HCT116 (cell line): ENCODE data around the gene TMPRSS9. TPM values are rescaled to one million over a fixed set of nuclear protein-coding genes. Genes with fewer than 3 reads are reported as not detected.

Experiments
- ATAC-seq: fragments of 200-7000 bp; cut with Tn5 transposase; 2 replicates; pipeline ENCODE4 v1.9.1; 2020; ENCODE audit warnings: mild to moderate bottlenecking, moderate library complexity
- BruUV-seq: library from RNA; stranded (reverse); fragments of 400-500 nt; replicated peaks from 2 replicates; lab custom pipeline; 2021; lab: Mats Ljungman, UMichigan
- CTCF ChIA-PET: fragments of 300-600 bp; sonication (Branson Sonifier 250); formaldehyde crosslinking; loops from one replicate; lab custom pipeline; 2021; ENCODE audit warnings: antibody characterized with exemption; lab: Charles Lee
- POLR2A ChIA-PET: fragments of 300-600, 350-600 bp; sonication (Branson Sonifier 250); formaldehyde crosslinking; loops from one replicate; lab custom pipeline; 2021; ENCODE audit warnings: antibody characterized with exemption; lab: Charles Lee
- RAD21 ChIA-PET, 2 experiments: fragments of 300-600 bp; sonication (Branson Sonifier 250); formaldehyde crosslinking; loops; one replicate each; lab custom pipeline; 2023; ENCODE audit warnings: low total read pairs in 2 of 2; ENCODE audit not compliant: uncharacterized antibody in 2 of 2, unreplicated experiment in 2 of 2, low non-redundant PET in 1 of 2; lab: Charles Lee
- DNase-seq: peaks from one replicate; pipeline ENCODE4 v3.0.0-alpha.2; 2010; ENCODE audit warnings: low read depth, low spot score
- H2AFZ ChIP-seq: fragments of 200-600 bp; shearing (Covaris generic), sonication (generic); 2 replicates; pipeline ENCODE4 v1.6.1; 2017; ENCODE audit warnings: low read depth, mixed run types, mixed read lengths, antibody characterized with exemption, low read length; ENCODE audit not compliant: poor library complexity, severe bottlenecking
- H3K27ac ChIP-seq: 2 replicates; pipeline ENCODE4 v1.5.1; 2012; ENCODE audit warnings: low read depth, low read length
- H3K27me3 ChIP-seq: fragments of 200-600 bp; sonication (generic); 2 replicates; pipeline ENCODE4 v1.6.1; 2016; ENCODE audit warnings: mixed run types, low read length, mixed read lengths; ENCODE audit not compliant: insufficient read depth
- H3K36me3 ChIP-seq, 2 experiments: fragments of 200-500 bp in 1 of 2; fragments of 200-600 bp in 1 of 2; sonication (Bioruptor generic) in 1 of 2; sonication (generic) in 1 of 2; 2 replicates each; pipeline versions ENCODE4 v1.5.1 to v1.6.1; 2014 to 2016; ENCODE audit warnings: low read length in 2 of 2, inconsistent platforms in 1 of 2, mixed read lengths in 1 of 2, mixed run types in 1 of 2; ENCODE audit not compliant: insufficient read depth in 2 of 2, control insufficient read depth in 1 of 2
- H3K4me1 ChIP-seq, 2 experiments: fragments of 200-600 bp in 1 of 2; sonication (generic) in 1 of 2; 2 replicates each; pipeline versions ENCODE4 v1.5.1 to v1.6.1; 2012 to 2017; ENCODE audit warnings: low read length in 2 of 2, inconsistent platforms in 1 of 2, mild to moderate bottlenecking in 1 of 2, mixed read lengths in 1 of 2, mixed run types in 1 of 2, moderate library complexity in 1 of 2; ENCODE audit not compliant: insufficient read depth in 2 of 2, control insufficient read depth in 1 of 2
- H3K4me2 ChIP-seq: fragments of 200-600 bp; sonication (generic); 2 replicates; pipeline ENCODE4 v1.6.1; 2017; ENCODE audit warnings: mixed run types, low read length, mixed read lengths
- H3K4me3 ChIP-seq, 2 experiments: fragments of 200-600 bp in 1 of 2; sonication (generic) in 1 of 2; replicated peaks in 1 of 2; 2 replicates each; pipeline ENCODE4 v1.5.1; 2011 to 2016; ENCODE audit warnings: low read length in 2 of 2, control low read depth in 1 of 2, low read depth in 1 of 2, mild to moderate bottlenecking in 1 of 2, mixed read lengths in 1 of 2, mixed run types in 1 of 2
- H3K79me2 ChIP-seq: fragments of 200-600 bp; sonication (generic); 2 replicates; pipeline ENCODE4 v1.6.1; 2017; ENCODE audit warnings: mild to moderate bottlenecking, mixed run types, low read length, moderate library complexity, mixed read lengths; ENCODE audit not compliant: insufficient read depth
- H3K9ac ChIP-seq: fragments of 200-600 bp; sonication (generic); 2 replicates; pipeline ENCODE4 v1.6.1; 2016; ENCODE audit warnings: low read length, mixed read lengths
- H3K9me2 ChIP-seq: fragments of 200-600 bp; sonication (generic), shearing (Covaris generic); 2 replicates; pipeline ENCODE4 v1.6.1; 2017; ENCODE audit warnings: mixed run types, mild to moderate bottlenecking, moderate library complexity; ENCODE audit not compliant: insufficient read depth
- H3K9me3 ChIP-seq, 2 experiments: fragments of 200-500 bp in 1 of 2; fragments of 200-600 bp in 1 of 2; sonication (Bioruptor generic) in 1 of 2; sonication (generic) in 1 of 2; 2 replicates each; pipeline ENCODE4 v1.6.1; 2014 to 2017; ENCODE audit warnings: low read length in 2 of 2, mixed read lengths in 2 of 2, inconsistent platforms in 1 of 2, low read depth in 1 of 2, mild to moderate bottlenecking in 1 of 2, mixed run types in 1 of 2, moderate library complexity in 1 of 2; ENCODE audit not compliant: control insufficient read depth in 1 of 2, insufficient read depth in 1 of 2
- H4K20me1 ChIP-seq: fragments of 200-600 bp; sonication (generic), shearing (Covaris generic); 2 replicates; pipeline ENCODE4 v1.6.1; 2017; ENCODE audit warnings: mixed run types, mild to moderate bottlenecking, moderate library complexity; ENCODE audit not compliant: insufficient read depth
- CBX3 ChIP-seq: IDR thresholded peaks from 2 replicates; pipeline ENCODE4 v1.6.1; 2012; ENCODE audit warnings: low read depth
- EZH2 ChIP-seq: fragments of 200-600 bp; sonication (generic); IDR thresholded peaks from 2 replicates; pipeline ENCODE4 v1.6.1; 2017; ENCODE audit warnings: antibody characterized with exemption, mixed run types
- POLR2A ChIP-seq: IDR thresholded peaks from 2 replicates; pipeline ENCODE4 v1.7.0; 2011; ENCODE audit warnings: borderline replicate concordance; ENCODE audit not compliant: insufficient read depth, insufficient read length; ENCODE audit errors: extremely low read depth
- POLR2AphosphoS5 ChIP-seq: IDR thresholded peaks from 2 replicates; pipeline ENCODE4 v1.6.1; 2011; ENCODE audit warnings: mild to moderate bottlenecking, low read depth, low read length, moderate library complexity
- RAD21 ChIP-seq: IDR thresholded peaks from 2 replicates; pipeline ENCODE4 v1.6.1; 2012; ENCODE audit warnings: low read depth, mild to moderate bottlenecking
- ZNF274 ChIP-seq: fragments of 200-500 bp; sonication (Bioruptor generic); IDR thresholded peaks from 2 replicates; pipeline ENCODE4 v1.6.1; 2014; ENCODE audit warnings: mild to moderate bottlenecking, low read depth, low read length, inconsistent platforms
- intact Hi-C: fragments of 100-400 bp; cut with micrococcal nuclease; formaldehyde crosslinking; loops from 2 replicates; pipeline ENCODE4 v1.10.0; 2022
- total RNA-seq: library from RNA; stranded (reverse); gene quantifications from one replicate; pipeline ENCODE4 v1.2.1, GENCODE V29; 2021; ENCODE audit not compliant: unreplicated experiment

The TMPRSS9 gene
- total RNA-seq, 1 experiment from 2014 or later, result not detected

DNA sequence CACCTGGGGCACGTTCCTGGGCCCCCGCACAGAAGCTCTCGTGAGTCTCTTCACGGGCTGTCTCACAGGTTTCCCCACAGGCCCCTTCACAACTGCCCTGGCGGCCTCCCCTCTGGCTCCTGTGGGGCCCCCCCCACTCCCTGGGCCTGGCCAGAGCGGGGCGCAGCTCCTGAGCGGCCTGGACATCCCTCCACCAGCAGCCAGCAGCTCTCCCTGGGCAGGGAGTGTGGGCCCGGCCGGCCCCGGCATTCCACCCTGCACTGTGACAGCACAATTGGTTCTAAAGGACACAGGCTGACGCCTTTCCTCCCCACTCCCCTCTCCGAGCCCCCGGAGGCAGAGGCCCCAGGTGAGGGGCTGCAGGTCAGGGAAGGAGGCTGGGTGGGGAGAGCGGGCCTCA, 76.9 kb downstream of the TMPRSS9 start:
- no peak for TF ChIP-seq CBX3
- TF ChIP-seq EZH2, result no peak
- no peak for TF ChIP-seq POLR2A
- TF ChIP-seq RAD21, result no peak
- TF ChIP-seq, all 23 proteins: peak for 0
- BruUV-seq, result no TSS peak
- ChIA-PET CTCF (no interaction called here), POLR2A (no interaction called here), RAD21 (no interaction called here)
- Histone ChIP-seq H2AFZ (no peak overlapping the region), H3K4me1 (no peaks in the 10 kb centered on the region), H3K4me2 (no peak overlapping the region), H3K36me3 (peaks cover 32 to 44% of the 10 kb centered on the region in 2 experiments), H3K27ac (no peak overlapping the region), H3K9ac (no peak overlapping the region), H3K9me3 (no peaks in the 10 kb centered on the region), H3K9me2 (no peaks in the 10 kb centered on the region), H3K4me3 (no peak overlapping the region), H3K27me3 (no peaks in the 10 kb centered on the region), H3K79me2 (peaks cover 60% of the 10 kb centered on the region), H4K20me1 (no peaks in the 10 kb centered on the region)
- ATAC-seq (no peak), DNase-seq (no peak)
- intact Hi-C loops, result no loop called here

DNA sequence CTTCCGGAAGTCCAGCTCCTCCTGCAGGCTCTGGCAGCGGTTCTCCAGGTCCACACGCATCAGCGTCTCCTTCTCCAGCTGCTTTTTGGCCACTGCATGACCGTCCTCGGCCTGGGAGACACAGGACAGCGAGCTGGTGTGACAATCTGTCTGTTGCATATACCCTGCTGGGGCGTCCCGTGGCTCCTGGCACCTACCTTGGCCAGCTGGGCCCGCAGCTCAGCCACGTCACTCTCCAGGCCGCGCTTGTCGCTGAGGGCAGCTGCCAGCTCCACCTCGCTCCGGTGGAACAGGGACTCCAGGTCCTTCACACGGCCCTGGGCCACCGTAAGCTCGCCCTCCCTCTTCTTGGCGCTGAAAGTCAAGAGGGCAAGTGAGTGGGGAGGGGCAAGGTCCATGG, 78.1 kb downstream of the TMPRSS9 start:
- Histone ChIP-seq H3K9me3 (no peaks in the 10 kb centered on the region), H3K79me2 (peaks cover 73% of the 10 kb centered on the region), H3K27ac (no peak overlapping the region; the same call in 1 of the 2 replicates), H2AFZ (no peak overlapping the region), H3K36me3 (peaks cover 42 to 47% of the 10 kb centered on the region in 2 experiments), H3K4me3 (no peak overlapping the region), H4K20me1 (no peaks in the 10 kb centered on the region), H3K4me2 (no peak overlapping the region), H3K27me3 (no peaks in the 10 kb centered on the region), H3K4me1 (no peaks in the 10 kb centered on the region), H3K9ac (no peak overlapping the region), H3K9me2 (no peaks in the 10 kb centered on the region)
- TF ChIP-seq ZNF274 (no peak), POLR2AphosphoS5 (no peak), RAD21 (no peak)
- DNase-seq (no peak), ATAC-seq (no peak)
- no TSS peak for BruUV-seq
- RAD21 ChIA-PET, result no interaction called here
- POLR2A ChIA-PET, result no interaction called here
- intact Hi-C loops, result no loop called here
- CTCF ChIA-PET, result no interaction called here
